OCI-LY3 (cell line): ENCODE data around the gene RNF187.

ENCODE experiments used
- H2AFZ ChIP-seq: fragments of 200-600, 300-600 bp; shearing (Covaris generic); 2 replicates; pipeline ENCODE4 v1.6.0; 2014; ENCODE audit warnings: antibody characterized with exemption, low read depth, low read length
- H3K27ac ChIP-seq: fragments of 200-600, 300-600 bp; sonication (generic); 2 replicates; pipeline ENCODE4 v1.5.1; 2014; ENCODE audit warnings: mild to moderate bottlenecking, low read length, moderate library complexity, mixed read lengths
- H3K27me3 ChIP-seq: fragments of 200-600, 300-600 bp; sonication (generic); 2 replicates; pipeline ENCODE4 v1.6.1; 2014; ENCODE audit warnings: low read depth, low read length, mixed read lengths
- H3K36me3 ChIP-seq: fragments of 200-600, 300-600 bp; sonication (generic); replicated peaks from 2 replicates; pipeline ENCODE3; 2014; ENCODE audit warnings: low read depth, low read length, mixed read lengths
- H3K4me1 ChIP-seq: fragments of 300-600, 200-600 bp; sonication (generic); 2 replicates; pipeline ENCODE4 v1.6.1; 2014; ENCODE audit warnings: low read length, mixed read lengths
- H3K4me2 ChIP-seq: fragments of 200-600, 300-600 bp; sonication (generic); 2 replicates; pipeline ENCODE4 v1.6.1; 2014; ENCODE audit warnings: low read length, mixed read lengths
- H3K4me3 ChIP-seq: fragments of 300-600, 200-600 bp; sonication (generic); 2 replicates; pipeline ENCODE4 v1.5.1; 2014; ENCODE audit warnings: antibody characterized with exemption, mild to moderate bottlenecking, low read length, moderate library complexity
- H3K79me2 ChIP-seq: fragments of 300-600, 200-600 bp; shearing (Covaris generic); 2 replicates; pipeline ENCODE4 v1.6.1; 2014; ENCODE audit warnings: mild to moderate bottlenecking, low read length, mixed read lengths
- H3K9ac ChIP-seq: fragments of 300-600, 200-600 bp; shearing (Covaris generic); 2 replicates; pipeline ENCODE4 v1.6.0; 2014; ENCODE audit warnings: mild to moderate bottlenecking, low read length, moderate library complexity
- H3K9me3 ChIP-seq: fragments of 200-600, 300-600 bp; shearing (Covaris generic); 2 replicates; pipeline ENCODE4 v1.6.1; 2014; ENCODE audit warnings: low read length, mixed read lengths; ENCODE audit not compliant: insufficient read depth
- H4K20me1 ChIP-seq: fragments of 200-600, 300-600 bp; sonication (generic); 2 replicates; pipeline ENCODE4 v1.6.1; 2016; ENCODE audit warnings: low read length, mixed read lengths; ENCODE audit not compliant: insufficient read depth
- CTCF ChIP-seq: fragments of 200-600, 300-600 bp; sonication (generic); IDR thresholded peaks from 2 replicates; pipeline ENCODE4 v1.5.1; 2014; ENCODE audit warnings: antibody characterized with exemption, low read length, low read depth
- EZH2phosphoT487 ChIP-seq: fragments of 200-600 bp; shearing (Covaris generic); IDR thresholded peaks from 2 replicates; pipeline ENCODE4 v1.6.1; 2018; ENCODE audit warnings: antibody characterized with exemption, mixed run types, low read depth

RNF187 gene

GRCh38 chr1:228453614-228454013 lies 33.6 kb upstream of the RNF187 start:
- no peak overlapping the region for H2AFZ ChIP-seq
- H3K9me3 ChIP-seq: no peaks in the 10 kb centered on the region
- TF ChIP-seq CTCF (no peak), EZH2phosphoT487 (no peak)
- no peaks in the 10 kb centered on the region; the same call in 1 of the 2 replicates for H3K27me3 ChIP-seq
- no peak overlapping the region for H3K4me2 ChIP-seq
- no peaks in the 10 kb centered on the region for H4K20me1 ChIP-seq
- H3K27ac ChIP-seq: no peak overlapping the region
- no peaks in the 10 kb centered on the region for H3K79me2 ChIP-seq
- no peak overlapping the region for H3K4me3 ChIP-seq
- H3K4me1 ChIP-seq: no peaks in the 10 kb centered on the region
- H3K36me3 ChIP-seq: no peaks in the 10 kb centered on the region
- H3K9ac ChIP-seq: no peak overlapping the region

- H3K79me2 ChIP-seq: no peaks in the 10 kb centered on the region
- no peaks in the 10 kb centered on the region for H3K4me1 ChIP-seq
- H3K4me2 ChIP-seq: no peak overlapping the region
- TF ChIP-seq EZH2phosphoT487: no peak
- no peak for TF ChIP-seq CTCF
- H3K36me3 ChIP-seq: no peaks in the 10 kb centered on the region
- no peak overlapping the region for H3K4me3 ChIP-seq
- H3K27me3 ChIP-seq: no peaks in the 10 kb centered on the region; the same call in 1 of the 2 replicates
- H3K27ac ChIP-seq: no peak overlapping the region
- no peaks in the 10 kb centered on the region for H3K9me3 ChIP-seq
- no peak overlapping the region for H2AFZ ChIP-seq
- H3K9ac ChIP-seq: no peak overlapping the region
- H4K20me1 ChIP-seq: no peaks in the 10 kb centered on the region
Observed at GRCh38 chr1:228454238-228454637, 32.9 kb upstream of the RNF187 start.

- H3K27me3 ChIP-seq: no peaks in the 10 kb centered on the region; the same call in 1 of the 2 replicates
- TF ChIP-seq EZH2phosphoT487: no peak
- no peak for TF ChIP-seq CTCF
- H3K9me3 ChIP-seq: no peaks in the 10 kb centered on the region
- H2AFZ ChIP-seq: no peak overlapping the region
- H3K36me3 ChIP-seq: no peaks in the 10 kb centered on the region
- no peak overlapping the region for H3K9ac ChIP-seq
- no peak overlapping the region for H3K4me3 ChIP-seq
- H3K4me1 ChIP-seq: no peaks in the 10 kb centered on the region
- H3K4me2 ChIP-seq: no peak overlapping the region
- no peak overlapping the region for H3K27ac ChIP-seq
- no peaks in the 10 kb centered on the region for H3K79me2 ChIP-seq
- no peaks in the 10 kb centered on the region for H4K20me1 ChIP-seq
Observed at GRCh38 chr1:228455715-228456114, 31.5 kb upstream of the RNF187 start.

- Histone ChIP-seq H3K27ac (no peak overlapping the region), H3K27me3 (peaks cover under 1% of the 10 kb centered on the region; the same call in 1 of the 2 replicates), H3K9ac (no peak overlapping the region), H3K79me2 (no peaks in the 10 kb centered on the region), H3K4me3 (no peak overlapping the region), H4K20me1 (no peaks in the 10 kb centered on the region), H3K36me3 (no peaks in the 10 kb centered on the region), H2AFZ (no peak overlapping the region), H3K9me3 (no peaks in the 10 kb centered on the region), H3K4me2 (no peak overlapping the region), H3K4me1 (no peaks in the 10 kb centered on the region)
- TF ChIP-seq CTCF: no peak
- no peak for TF ChIP-seq EZH2phosphoT487
Observed at GRCh38 chr1:228456252-228457016, 30.7 kb upstream of the RNF187 start.
